ENCODE measurements around the gene ADAM12.

ADAM12 gene

DNA sequence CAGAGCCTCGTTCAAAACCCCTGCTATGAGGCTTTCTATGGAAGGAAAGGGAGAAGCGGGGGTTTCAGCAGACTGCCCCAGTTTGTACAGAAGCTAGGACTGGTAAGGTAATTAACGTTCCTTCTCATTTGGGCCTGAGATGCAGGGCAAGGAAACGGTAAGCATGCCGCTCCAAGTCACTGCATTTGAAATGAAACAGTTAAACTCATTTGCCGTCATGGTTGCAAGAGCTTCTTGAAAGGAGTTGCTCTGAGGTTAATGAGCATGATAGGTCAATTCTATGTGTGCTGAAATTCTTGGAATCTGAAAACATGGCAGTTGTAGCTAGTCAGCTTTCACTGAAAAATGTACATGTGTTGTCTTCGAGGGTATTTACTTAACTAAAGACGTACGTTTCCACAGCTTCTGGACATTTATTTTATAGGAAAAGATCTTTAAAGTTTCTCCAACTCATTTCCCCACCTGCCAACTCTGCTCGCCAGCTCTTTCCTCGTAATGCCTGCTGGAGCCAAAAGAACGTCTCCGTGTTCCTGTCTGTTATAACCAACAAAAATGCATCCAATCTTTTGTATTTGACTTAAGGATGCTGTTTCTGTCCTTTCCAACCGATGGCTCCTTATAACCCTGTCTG lies 73.3 kb downstream of the ADAM12 start:
- DNase-seq (ENCODE audit: low spot score): no peak

DNA sequence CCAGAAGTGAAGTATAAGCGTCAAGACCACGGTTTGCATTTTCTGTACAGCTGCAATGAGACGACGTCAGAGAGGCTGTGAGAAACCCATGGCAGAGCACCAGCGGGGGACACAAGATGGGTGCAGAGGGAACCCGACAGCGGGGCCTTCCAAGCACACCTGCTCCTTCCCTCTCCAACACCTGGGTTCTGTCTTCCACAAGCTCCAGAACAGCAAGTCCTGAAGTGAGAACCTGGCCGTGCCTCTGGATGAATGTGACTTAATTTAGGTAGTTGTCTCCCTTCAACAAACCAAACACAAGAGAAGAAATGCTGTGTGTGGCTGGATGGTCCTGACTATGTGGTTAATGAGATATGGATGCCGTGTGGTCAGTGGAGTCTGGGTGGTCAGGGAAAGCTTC lies 76.1 kb downstream of the ADAM12 start:
- no peak for DNase-seq (ENCODE audit: low spot score)

DNA sequence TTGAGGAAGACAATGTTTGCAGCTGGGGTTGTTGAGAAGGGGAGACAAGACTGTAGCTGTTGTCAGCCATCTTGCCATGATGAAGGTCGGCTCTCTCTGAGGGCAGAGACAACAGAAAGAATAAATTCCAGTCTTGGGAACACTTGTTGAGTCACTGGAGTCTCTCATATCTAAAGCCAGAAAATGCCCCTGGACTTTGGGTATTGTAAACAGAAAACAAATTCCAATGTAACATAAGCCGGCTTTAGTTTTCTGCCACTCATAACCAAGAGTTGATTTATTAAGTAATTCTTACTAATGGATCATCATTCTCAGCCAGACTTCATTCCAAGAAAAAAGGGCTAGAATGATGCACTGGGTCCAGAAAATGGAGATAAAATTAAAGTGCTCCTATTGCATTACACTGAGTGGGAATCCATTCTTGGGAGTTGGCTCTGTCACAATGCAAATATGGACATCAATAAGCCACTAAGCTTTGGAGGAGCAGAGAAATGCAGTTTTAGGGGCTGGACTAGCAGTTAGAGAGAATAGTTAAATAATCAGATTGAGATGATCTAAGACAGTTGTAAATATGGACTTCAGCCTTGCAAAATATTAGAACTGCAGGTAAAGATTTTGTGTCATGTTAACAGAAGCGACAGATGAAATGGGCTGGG lies 78.9 kb downstream of the ADAM12 start:
- DNase-seq (ENCODE audit: low spot score): peak; percentile 17

DNA sequence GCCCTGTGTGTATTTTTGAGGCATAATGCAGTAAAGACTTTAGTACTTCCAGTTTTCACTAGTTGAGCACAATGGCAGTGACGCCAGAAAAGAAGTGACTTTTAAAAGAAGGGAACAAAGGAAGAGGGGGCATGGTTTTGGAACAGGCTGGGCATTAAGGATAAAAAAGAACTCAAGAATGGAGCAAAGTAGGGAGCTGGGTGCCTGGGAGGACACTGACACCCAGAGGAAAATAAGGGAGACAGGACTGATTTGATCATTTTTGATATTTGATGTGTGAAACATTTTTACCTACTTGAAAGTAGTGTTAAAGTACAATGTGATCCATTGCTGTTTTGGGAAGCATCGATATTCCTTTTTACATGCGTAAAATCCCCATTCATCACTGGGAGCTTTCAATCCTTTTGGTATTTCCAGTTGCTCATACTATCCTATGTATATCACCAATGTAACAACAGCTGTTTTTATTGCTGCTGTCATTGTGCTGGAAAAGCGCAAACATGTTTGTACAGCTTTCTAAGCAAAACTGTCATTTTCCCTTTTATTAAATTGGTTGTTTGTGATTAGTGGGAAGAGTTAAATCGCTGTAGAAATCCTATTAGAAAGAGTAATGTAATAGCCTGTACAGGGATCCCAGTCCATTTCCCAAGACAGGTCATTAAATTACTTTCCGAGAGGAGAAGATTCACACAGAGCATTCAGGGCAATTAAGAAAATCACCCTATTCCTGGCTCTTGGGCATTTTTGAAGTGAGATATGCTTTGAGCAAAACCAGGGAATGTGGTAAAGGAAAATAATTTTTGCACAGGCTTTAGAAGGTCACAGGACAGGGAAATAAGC lies 85.2 kb downstream of the ADAM12 start:
- no peak for DNase-seq (ENCODE audit: low spot score)

DNA sequence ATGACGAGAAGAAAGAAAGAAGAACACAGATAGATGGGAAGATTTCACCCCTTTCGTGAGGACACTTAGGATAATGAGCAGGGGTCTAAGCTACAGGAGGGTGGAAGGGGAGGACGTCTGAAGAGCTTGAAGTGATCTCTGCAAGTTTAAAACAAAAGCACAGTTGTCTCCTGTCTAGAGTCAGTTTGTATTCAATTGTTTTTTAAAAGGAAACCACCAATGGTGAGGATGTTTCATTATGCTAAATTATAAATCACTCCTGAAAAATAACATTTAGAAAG lies 85.9 kb downstream of the ADAM12 start:
- no peak for DNase-seq (ENCODE audit: low spot score)

DNA sequence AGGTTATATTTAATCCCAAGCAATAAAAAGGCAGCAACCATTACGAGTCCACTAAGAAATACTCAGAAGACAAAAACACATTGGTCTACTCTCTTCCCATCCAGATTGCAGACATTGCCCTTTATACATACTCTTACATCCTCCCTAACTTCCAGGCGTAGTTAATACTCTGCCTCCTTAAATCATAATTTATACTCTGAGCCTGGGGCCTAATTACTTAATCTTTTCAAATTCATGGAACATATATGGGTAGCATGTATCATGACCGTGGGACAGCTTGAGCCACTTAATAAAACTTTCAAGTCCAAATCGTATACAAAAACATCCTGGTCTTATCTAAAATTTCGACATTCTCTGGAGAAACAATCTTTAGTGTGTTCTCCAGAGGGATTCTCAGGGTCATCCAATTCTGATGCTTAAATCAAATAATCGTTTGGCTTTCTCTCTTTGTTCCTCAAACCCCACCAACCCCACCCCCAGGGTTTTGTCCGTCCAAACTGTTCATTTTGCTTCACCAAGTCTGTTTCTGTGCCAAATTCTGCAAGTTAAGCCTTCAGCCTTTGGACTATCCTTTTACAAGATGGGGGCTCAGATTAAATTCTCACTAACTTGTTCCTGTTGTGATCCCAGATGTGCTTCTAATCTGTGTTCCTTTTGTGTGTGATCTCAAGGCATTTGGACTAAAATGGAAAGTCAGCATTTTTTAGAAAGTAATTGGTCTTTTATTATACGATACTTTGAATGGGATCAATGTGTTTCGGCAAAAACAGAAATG lies 86.4 kb downstream of the ADAM12 start:
- no peak for DNase-seq (ENCODE audit: low spot score)

DNA sequence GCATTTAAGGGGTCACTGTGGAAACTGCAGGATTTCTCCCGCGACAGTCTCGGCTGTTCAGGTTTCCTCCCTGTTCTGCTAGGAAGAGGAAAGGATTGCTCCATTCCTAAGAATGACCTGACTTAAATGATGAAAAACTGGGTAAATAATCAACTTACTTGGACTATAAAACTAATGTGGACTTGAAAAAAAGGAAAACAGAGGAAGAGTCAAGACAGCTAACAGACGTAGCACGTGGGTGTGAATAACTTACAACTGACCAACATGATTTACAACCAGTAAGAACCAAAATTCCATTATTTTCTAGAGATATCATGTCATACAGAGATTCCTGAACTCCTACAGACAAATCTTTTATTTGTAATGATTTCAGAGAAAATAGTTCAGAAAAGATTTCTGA lies 93.8 kb downstream of the ADAM12 start:
- DNase-seq (ENCODE audit: low spot score): no peak

DNA sequence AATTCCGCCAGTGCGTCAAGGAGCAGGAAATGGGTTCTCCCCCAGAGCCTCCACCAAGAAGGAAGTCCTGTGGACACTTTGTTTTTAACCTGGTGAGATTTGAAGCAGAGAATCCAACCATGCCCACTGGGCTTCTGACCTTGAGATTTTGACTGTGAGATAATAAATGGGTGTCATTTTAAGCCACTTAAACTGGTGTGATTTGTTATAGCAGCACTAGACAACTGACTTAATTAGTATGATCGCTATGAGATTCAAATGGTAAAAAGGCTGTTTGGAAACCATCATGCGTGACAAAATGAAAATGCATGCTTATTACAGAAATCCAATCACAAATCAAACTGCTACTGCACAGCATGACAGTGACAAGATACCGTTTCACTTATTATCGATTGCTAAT lies 98.0 kb downstream of the ADAM12 start:
- no peak for DNase-seq (ENCODE audit: low spot score)

DNA sequence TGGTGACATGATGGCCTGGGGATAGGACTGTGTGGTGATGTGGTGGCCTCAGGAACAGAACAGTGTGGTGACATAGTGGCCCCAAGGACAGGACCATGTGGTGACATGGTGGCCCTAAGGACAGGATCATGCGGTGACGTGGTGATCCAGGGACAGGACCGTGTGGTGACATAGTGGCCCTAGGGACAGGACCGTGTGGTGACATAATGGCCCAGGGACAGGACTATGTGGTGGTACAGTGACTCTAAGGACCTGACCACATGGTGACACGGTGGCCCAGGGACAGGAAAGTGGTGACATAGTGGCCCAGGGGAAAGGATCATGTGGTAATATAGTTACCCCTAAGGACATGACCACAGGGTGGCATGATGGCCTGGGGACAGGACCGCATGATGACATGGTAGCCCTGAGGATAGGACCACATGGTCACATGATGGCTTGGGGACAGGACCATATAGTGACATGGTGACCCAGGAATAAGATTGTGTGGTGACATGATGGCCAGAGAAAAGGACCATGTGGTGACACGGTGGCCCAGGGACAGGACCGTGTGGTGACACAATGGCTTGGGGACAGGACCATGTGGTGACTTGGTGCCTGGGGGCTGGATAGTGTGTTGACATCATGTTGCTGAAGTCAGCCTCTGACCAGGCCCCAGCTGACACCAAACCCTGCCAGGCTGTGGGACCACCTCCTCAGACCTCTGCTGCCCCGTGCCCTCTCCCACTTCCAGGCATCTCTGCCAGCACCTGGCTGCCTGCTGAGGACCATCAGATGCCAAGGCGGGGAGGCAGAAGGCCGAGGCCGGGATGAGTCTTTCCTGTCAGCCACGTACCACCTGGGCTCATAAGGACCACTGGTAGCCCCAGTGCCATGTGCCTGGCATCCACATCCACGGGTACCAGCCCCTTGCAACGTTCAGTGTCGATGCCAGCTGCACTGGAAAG lies 99.5 kb downstream of the ADAM12 start:
- no peak for DNase-seq (ENCODE audit: low spot score)

DNA sequence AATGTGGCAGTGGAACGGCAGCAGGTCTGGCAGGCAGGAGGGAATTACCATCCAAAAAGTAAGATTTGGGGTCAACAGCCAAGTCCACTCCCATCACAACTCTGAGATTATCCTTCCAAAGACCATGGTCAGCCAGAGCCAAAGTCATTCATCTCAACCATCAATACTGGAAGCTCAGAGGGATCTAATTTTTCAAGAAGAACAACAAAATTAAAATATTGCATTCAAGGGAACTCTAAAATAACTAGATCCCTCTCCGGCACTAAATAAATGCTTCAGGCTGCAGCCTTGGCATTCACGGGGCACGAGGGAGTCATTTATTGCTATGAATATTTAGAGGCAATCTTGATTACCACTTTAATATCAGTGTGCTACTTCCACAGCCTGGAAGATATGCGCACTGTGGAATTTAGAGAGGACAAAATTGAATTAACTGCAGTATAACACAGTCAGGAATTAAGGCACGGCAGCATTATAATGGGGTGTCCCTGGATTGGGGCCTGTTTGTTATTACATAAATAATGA lies 102.0 kb downstream of the ADAM12 start:
- no peak for DNase-seq (ENCODE audit: low spot score)

DNA sequence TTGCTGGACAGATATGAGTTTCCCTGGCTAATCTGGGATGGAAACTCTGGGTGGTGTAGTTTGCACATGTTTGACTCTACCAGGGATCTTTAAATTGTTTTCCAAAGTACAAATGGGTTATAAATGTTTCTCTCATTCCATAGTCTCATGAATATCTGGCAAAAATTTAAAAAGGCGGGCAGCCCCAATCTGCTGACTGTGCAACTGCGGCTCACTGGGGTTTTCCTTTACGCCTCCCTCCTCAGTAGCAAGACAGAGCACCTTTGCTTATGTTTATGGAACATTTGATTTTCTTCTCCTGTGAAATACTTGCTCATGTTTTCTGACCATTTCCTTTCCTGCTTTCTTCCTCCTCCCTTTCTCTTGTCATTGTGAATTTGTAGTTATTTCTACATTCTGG lies 105.0 kb downstream of the ADAM12 start:
- no peak for DNase-seq (ENCODE audit: low spot score)

DNA sequence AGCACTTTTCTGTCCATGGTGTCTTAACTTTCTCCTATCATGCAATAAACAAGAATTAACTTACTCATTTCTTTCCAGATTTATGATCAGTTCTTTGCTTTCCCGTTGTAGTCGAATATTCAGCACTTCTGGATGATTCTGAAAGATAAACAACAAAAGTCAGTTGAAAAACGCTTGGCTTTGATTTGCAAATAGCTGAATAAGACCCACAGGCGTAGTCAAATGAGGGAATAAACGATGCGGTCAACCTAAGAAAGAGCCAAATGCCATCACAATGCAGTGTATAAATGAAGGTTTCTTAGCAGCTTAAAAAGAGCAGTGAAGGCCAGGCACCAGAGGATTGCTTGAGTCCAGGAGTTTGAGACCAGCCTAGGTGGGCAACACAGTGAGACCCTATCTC lies 109.4 kb downstream of the ADAM12 start:
- no peak for DNase-seq (ENCODE audit: low spot score)

DNA sequence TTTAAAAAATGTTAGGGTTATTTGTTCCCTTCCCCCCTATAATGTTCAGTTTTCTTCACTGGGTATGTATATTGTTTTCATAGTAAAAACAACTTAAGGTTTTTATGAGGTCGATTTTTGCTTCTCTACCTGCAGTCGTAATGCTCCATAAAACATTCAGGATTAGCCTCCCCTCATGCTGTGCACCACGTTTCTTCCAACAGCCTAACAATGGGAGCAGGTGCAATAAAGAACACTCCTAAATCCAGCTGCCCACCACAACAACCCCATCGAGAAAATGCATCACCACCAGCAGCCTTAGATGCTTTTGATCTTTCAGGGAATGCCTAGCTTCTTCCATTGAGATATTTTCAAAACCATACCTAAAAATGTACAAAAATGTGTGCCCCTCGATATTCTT lies 111.1 kb downstream of the ADAM12 start:
- no peak for DNase-seq (ENCODE audit: low spot score)

DNA sequence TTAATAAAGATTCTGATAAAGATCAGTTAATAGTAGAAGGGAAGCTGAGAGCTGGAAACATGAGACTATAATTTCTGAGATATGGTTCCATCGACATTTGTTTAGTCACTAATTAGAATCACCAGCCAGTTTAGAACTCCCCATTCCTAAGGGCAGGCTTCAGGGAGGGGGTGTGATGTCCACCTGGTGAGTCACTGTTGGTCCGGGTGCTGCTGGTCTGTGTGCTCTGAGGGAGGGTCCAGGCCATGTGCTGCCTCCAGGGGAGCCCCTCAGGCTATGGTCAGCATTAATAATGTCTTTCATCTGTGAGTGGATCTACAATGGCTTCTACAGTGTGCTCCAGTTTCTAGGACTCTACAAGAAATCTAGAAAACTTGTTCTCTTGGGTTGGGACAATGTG lies 115.8 kb downstream of the ADAM12 start:
- DNase-seq (ENCODE audit: low spot score): no peak

DNA sequence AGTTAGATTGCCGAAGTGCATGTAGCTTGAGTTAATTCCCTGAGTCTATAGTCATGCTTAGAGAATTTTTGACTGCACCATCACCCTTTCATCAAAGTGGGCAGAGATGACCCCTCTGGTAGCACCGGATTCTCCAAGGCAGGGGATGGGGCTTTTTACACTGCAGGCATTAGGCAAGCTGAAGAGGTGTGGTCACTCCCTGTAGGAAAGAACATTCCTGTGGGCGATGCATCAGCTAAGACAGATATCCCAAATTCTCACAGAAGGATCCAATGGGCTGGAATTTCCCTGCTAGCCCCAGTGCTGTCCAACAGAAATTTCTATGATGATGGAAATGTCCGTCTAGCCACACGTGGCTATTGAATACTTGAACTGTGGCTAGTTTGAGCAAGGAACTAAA lies 118.2 kb downstream of the ADAM12 start:
- DNase-seq (ENCODE audit: low spot score): no peak

DNA sequence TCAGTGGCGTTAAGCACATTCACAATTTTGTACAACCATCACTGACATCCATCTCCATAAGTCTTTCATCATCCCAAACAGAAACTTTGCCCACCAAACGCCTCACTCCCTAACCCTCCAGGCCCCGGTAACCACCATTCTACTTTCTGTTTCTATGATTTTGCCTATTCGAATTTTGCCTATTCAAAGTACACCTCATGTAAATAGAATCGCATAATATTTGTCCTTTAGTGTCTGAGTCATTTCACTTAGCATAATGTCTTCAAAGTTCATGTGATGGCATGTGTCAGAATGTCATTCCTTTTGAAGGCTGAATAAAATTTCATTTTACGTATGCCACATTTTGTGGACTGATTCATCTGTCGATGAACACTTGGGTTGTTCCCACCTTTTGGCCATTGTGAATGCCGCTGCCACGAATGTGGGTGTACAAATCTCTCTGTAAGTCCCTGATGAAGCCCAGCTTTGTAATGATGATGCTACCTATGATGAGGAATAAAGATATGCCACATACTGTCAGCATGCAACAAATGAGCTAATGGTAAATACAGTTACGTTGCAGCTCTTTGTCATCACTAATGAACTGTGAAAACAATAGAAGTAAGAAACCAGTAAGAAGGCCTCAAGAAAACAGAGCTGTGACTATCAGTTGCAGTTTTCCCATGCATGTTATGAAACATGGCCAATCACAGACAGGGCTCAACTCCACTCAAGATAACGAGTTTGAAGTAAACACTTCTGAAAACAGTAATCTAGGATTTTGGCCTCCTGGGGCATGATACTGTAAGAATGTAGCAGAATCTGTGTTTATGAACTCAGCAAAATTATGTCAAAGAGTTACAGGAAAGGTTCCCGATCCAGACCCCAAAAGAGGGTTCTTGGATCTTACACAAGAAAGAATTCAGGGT lies 120.0 kb downstream of the ADAM12 start:
- DNase-seq (ENCODE audit: low spot score): no peak

DNA sequence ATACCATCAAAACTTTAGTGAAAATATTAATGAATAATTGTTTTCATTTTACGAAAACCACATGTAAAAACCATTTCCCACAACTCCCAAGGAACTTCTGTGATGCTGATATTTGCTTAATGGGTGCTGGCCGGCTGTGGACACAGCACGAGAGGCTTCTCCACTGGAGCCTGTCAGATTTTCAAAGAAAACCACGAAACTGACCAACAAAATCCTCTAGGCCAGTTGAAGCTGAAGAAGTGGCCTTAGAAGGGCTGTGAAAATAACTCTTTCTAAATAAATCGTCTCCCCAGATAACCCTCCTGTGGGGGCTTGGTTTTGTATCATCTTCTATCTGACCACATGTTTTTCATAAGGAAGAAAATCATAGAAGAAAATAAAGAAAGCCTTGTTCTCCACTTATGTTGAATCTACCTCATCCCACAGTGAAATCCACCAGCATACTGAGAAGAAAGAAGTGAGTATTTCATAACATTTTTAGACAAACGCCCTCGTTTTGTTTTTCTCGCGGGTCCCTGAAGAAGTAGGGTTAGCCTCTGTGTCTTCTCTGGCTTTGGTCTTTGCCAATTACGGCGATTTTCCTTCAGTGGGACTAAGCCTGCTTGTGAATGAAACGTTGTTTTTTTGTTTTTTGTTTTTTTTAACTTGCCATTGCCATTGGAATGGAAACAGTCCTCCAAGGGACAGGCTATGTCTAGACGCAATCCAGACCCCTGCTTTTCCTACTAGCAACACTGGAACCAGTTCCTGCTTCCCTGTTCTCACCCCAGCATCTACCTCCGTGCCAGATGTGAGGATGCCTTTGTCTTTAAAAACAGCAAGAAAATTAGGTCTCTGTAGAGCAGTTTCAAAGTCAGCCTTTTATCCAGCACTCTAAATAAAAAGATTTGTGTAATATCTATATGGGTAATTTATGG lies 123.9 kb downstream of the ADAM12 start:
- DNase-seq (ENCODE audit: low spot score): no peak

DNA sequence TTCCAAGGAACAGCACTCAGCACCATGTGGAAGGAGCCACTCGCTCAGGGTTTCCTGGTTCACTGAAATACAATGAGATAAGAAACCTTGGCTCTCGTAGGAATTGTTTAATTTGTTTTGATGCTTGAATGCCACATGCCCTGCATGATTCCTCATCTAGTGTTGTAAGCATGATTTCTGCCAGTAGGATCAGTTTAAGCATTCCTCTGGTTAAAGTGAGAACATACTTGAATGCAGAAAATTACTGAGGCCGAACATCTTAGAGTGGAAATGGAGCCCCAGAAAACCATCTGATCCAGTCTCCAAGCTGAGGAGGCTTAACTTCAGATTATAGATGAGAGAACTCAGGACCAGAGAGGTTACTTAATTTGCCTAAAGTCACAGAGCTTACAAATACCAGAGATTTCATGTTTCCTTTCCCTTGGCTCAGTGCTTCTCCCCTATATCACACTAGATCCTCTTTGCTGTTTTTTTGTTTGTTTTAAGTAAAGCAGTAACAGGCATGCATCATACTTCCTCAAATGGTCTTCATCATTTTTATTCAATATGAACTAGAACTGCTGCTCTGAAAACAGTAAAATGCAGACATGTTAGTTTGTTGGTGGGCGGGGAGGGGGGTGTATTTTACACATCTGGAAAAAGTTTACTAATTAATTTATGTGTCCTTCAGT lies 125.1 kb downstream of the ADAM12 start:
- no peak for DNase-seq (ENCODE audit: low spot score)
